Testis (tissue), 2 donors: ENCODE results near the gene TCEAL1.

ENCODE experiments used
- POLR2A ChIP-seq: fragments of 450-650 bp; IDR thresholded peaks from one replicate; pipeline ENCODE4 v1.6.1; 2017; ENCODE audit warnings: antibody characterized with exemption, mild to moderate bottlenecking, moderate library complexity
- TF ChIP-seq, protein P1 (sequence below), 3 experiments: fragments of 450-650 bp in 2 of 3; fragments of 200-600 bp in 1 of 3; sonication (generic) in 1 of 3; IDR thresholded peaks; one replicate each; pipeline ENCODE4 v1.5.1; 2016 to 2019; ENCODE audit warnings: antibody characterized with exemption in 3 of 3, mild to moderate bottlenecking in 2 of 3, moderate library complexity in 1 of 3

DNA sequence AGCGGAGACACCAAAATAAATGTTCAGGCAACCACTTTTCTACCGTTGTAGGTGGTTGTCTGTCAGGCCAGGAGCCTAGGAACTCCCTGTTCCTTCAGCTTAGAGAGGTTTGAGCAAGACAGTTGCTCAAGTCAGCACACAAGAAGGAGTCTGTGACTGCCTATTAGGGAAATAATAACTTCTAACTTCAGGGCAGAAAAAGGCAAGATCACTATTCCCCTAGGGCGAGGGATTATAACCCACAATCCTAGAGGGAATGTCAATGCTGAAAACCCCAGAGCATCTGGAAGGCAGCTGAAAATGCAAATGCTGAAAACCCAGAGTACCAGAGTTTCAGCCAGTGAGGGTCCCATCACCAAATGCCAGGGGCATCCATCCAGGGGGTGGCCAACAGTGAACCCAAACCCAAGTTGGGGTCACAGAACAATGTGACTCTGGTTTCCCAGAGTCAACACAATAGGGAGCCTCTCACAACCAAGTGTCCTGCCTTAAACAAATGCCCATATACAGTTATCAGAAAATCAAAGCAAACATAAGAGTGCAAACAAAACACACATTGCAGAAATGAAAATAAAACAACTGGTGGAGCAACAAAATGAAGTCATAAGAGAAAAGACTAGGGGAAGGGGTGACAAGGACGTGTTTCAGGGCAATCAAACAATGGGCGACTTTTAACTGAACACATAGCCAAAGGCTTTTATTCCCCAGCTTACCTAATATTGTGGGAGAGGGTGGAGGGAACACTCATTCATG, 30.1 kb downstream of the TCEAL1 start:
- TF ChIP-seq, protein P1, sequence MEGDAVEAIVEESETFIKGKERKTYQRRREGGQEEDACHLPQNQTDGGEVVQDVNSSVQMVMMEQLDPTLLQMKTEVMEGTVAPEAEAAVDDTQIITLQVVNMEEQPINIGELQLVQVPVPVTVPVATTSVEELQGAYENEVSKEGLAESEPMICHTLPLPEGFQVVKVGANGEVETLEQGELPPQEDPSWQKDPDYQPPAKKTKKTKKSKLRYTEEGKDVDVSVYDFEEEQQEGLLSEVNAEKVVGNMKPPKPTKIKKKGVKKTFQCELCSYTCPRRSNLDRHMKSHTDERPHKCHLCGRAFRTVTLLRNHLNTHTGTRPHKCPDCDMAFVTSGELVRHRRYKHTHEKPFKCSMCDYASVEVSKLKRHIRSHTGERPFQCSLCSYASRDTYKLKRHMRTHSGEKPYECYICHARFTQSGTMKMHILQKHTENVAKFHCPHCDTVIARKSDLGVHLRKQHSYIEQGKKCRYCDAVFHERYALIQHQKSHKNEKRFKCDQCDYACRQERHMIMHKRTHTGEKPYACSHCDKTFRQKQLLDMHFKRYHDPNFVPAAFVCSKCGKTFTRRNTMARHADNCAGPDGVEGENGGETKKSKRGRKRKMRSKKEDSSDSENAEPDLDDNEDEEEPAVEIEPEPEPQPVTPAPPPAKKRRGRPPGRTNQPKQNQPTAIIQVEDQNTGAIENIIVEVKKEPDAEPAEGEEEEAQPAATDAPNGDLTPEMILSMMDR (IDR thresholded peaks at IDR 0.05) = no peak
- TF ChIP-seq POLR2A = no peak
